NCI-H2081 treated with DMSO at 0.1 percent for 48 hours (cell line): ENCODE measurements around the gene APBB3.

Experiments
- DNase-seq: peaks from one replicate; lab custom pipeline; 2025; lab: John Stamatoyannopoulos, UW

Gene APBB3

DNA sequence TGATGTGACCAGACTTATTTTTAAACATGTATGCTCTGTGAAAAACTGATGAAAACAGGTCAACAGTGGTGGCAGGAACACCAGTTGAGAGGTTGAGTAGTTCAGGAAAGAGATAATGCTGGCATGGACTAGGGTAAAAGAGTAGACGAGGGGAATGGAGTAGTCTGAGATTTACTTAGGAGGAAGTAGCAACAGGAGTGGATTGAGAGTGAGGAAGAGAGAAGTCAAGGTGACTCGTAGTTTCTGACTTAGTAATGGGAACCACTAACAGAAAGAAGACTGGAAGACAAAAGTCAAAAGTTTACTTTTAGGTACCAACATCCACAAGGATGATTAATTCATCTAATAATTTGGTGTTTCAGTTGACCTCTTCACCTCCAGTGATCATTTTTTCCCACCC is 10.7 kb downstream of the APBB3 start:
- DNase-seq, result no peak

DNA sequence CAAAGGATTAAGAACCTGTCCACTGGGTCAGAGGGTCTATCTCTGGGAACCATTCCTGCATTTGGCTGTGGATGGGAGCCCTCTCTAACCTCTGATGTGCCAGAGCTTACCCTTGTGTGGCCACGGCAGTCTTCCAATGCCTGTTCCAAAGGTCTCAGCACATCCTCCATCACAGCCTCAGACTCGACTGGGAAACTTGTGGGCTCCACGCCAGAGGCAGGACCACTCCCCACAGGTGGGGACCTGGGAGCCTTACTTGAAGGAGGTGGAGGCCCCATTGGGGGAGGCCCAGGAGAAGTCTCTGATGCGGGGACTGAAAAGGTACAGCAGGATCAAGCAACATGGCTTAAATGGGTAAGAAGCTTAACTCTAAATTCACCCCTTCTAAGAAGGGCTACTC is 12.5 kb downstream of the APBB3 start:
- DNase-seq, result no peak

DNA sequence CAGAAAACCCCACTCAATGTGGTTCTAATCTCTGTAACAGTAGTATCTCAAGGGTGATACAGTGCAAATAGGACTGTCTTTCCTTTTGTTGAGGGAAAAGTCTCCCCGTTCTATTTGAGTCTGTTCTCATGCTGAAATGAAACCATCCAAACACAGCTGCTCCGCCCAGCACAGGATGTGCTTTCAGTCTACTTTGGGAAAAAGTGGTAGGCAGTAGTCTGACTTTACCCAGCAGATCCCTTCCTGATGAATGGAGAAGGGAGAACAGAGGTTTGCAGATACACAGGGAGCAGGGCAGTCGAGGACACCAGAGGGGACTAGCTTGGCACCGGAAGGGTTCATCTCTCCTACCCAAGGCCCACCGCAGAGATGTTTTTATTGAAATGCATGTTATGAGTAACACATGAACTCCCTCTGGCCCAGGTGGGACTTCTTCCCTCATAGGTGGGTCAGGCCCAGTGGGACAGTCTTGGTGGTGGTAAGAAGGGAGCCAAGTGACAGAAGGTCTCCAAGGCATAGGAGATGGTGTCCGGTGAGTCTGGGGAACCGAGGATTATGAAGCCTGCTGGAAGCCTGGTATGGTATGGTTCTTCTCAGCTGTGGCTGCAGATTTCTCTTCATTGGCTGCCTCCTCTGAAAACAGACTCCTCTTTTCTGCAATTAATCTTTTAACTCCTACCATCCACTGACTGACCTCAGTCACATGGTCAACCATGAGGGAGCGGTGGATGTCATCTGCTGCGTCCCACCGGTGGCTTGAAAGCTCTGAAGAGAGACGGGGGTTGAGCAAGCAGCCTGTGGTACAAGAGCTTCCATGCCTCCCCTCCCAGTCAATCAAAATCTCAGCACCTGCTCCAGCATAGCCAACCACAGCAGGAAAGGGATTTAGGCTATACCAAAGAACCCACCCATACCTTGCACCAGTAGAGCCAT is 14.0 kb downstream of the APBB3 start:
- DNase-seq, result no peak

DNA sequence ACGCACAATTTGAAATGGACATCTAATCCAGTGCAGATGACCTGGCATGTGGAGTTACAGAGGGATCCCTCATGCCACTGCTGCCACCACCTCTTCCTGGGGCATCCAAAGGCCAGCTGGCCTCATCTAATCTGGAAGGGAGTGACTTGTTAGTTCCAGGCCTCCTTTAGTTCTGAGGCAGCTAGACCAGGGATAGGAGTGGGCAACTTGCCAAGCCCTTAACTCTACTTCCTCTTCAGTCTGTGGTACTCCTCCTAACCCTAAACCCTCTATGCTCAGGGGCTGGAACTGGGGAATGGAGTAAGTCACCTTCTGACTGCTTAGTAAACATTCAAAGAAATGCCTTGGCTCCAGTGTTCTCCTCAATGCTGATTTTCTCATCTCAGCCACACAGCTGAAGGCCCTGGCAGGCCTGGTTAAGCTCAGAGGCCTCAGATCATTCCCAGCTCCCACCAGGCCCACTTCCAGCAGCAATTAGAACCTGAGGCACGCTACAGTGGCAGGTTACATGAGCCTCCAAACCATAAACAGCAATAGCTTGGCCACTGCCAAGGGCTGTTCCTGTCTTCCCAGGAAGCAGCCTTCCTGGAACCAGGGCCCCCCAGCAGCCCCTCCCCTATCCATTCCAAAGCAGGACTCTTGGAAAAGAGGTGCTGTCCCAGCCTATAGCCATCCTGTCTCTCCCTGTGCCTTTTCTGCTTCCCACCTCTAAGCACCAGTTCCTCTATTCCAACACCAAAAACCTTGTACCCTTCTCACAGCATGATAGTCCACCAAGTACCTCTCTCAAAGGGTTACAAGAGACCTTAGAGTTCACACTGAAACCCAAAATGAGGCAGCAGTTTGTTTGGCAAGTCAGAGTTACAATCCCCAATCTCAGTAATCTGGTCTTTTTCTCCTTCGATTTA is 14.9 kb downstream of the APBB3 start:
- no peak for DNase-seq

DNA sequence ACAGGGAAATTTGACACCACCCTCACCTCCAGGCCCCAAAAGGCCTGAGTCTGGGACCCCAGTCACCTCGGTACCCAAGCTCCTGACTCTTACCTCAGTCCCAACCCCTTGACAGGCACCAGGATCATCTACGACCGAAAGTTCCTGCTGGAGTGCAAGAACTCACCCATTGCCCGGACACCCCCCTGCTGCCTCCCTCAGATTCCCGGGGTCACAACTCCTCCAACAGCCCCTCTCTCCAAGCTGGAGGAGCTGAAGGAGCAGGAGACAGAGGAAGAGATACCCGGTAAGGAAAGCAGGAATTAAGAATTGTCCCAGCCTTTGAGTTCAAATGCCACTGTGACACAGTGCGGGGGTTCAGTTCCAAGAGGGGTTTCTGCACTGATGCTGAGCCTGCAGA is 15.6 kb downstream of the APBB3 start:
- DNase-seq, result no peak

DNA sequence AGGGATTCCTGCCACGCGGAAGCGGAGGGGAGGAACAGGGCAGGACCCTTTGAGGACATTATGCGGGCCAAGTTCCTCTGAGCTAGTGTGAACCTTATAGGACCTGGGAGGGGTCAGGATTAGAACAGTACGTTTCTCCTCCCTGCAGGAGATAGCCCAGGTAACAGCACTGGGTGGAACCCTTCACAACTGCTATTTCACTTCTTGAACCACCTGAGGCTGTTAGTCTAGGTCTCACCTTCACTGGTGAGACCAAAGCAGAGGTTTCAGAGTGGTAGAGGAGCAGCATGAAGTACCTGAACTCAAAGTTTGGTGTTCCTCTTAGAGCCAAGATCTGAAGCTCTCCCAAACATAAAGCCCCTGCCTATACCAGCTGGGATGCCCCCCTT is 16.1 kb downstream of the APBB3 start:
- DNase-seq, result no peak

DNA sequence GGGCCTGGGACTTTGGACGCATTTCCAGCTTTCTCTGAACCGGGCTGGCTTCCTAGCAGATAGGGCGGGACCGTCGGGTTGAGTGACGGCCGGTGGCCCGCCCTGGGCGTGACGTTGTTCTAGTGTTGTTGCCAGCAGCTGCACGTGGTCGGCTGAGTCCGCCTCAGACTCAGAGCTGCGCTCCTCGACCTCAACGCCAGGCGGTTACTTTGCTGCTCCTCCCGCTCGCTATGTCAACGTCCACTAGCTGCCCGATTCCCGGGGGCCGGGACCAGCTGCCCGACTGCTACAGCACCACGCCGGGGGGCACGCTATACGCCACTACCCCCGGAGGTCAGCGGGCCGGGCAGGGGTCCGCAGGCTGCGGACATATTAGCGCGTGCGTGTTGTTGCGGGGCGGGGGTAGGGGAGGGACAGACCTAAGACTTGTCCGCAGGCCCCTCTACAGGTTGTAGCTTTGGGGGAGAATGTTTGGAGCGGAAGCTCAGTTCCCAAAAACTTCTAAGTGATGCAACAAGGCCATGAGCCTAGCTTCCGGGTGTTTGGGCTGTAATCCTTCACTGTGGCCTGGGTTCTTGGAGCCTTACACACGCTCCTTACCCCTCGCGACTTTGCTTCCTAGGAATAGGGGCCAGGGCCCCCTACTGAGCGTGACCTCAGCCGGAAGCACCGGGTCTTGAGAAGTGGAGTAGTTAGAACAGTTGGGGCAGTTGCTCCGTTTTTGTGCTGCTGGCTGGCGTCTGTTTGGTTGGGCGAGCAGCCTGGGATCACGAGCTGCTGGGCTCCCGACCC is 16.7 kb downstream of the APBB3 start, which contains the start of gene EIF4EBP3:
Gene EIF4EBP3, plus strand, starts transcription at position 155 of the 792 bp plus-strand sequence. Its CDS starts 76 bp downstream, at position 231.
- peak; percentile 11 for DNase-seq

DNA sequence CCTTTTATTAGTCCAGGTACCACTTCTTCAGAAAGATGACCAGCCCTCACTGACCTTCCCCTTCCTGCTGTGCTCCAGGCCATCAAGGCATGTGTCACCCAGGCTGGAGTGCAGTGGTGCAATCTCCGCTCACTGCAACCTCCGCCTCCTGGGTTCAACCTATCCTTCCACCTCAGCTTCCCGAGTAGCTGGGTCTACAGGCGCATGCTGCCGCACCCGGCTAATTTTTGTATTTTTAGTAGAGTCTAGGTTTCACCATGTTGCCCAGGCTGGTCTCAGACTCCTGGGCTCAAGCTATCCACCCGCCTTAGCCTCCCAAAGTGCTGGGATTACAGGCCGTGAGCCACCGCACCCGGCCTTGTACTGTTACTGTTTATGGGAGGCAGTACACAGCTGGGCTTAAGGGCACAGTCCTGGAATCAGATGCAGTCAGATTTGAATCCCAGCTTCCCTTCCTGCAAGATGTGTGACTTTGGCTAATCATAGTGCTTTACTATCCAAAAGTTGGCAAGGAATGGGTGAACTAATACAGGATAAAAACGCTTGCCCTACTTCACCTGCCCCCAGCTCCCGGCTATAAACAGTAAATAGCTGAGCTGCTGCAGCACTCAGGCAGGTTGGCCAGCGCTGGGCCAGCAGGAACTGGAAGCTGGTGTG is 17.4 kb downstream of the APBB3 start:
- no peak for DNase-seq

DNA sequence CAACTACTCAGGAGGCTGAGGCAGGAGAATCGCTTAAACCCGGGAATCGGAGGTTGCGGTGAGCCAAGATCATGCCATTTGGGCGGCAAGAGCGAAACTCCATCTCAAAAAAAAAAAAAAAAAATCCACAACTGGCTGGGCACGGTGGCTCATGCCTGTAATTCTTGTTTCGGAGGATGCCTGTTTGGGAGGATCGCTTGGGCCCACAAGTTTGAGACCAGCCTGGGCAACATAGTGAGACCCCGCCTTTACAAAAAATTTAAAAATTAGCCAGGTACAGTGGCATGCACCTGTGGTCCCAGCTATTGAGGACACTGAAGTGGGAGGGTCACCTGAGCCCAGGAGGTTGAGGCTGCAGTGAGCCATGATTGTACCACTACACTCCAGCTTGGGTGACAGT is 18.8 kb downstream of the APBB3 start:
- no peak for DNase-seq

DNA sequence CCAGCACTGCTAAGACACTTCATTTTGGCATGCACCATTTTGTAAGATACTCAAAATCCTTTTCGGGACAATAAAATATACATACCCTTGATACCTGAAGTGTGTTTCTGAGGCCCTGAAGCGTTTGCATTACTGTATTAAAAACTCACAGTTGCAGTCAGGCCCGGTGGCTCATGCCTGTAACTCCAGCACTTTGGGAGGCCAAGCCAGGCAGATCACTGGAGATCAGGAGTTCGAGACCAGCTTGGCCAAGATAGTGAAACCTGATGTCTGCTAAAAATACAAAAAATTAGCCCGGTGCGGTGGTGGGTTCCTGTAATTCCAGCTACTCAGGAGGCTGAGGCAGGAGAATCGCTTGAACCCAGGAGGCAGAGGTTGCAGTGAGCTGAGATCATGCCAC is 19.4 kb downstream of the APBB3 start:
- no peak for DNase-seq

DNA sequence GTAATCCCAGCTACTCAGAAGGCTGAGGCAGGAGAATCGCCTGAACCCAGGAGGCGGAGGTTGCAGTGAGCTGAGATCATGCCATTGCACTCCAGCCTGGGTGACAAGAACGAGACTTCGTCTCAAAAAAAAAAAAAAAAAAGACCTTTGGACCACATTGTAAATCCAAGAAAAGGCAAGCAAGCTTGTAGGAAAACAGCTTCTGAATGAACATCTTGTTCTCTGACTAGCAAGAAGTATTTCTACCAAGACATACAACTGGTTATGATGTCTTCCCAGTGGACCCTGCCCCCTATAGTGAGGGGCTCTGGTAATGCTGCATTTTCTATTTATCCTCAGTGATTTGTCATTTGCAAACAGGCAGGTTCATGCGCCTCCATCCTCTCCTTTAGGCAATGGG is 21.4 kb downstream of the APBB3 start:
- no peak for DNase-seq

DNA sequence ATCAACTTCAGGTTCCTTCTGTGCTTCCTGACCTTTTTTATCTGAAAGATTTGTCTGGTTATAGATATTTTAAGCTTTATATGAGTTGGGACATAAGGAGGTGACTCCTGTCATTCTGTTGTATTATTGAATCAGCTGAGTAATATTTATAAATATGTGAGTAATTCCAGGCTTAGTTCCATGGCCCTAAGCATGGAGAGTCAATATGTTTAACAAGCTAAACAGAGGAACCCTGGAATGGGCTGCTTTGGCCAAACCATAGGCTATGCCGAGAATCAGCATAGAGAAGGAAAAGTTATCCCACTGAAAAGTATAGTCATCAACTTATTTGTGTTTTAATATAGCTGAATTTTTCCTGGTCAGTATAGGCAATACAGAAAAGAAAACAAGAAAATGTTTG is 24.2 kb downstream of the APBB3 start:
- DNase-seq, result no peak

DNA sequence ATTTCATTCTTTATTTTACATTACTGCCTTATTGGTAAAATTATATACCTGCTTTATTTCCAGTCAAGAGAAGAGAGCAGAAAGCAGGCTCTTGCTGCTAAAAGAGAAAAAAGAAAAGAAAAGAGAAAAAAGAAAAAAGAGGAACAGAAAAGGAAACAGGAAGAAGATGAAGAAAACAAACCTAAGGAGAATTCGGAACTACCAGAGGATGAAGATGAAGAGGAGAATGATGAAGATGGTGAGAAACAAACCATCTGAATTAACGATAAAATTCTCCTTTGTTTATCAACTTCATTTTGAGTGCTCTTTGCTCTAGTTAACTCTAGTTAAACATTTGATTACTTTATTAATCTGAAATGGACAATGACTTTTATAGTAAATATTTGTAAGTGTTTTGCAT is 40.4 kb downstream of the APBB3 start:
- DNase-seq, result no peak

DNA sequence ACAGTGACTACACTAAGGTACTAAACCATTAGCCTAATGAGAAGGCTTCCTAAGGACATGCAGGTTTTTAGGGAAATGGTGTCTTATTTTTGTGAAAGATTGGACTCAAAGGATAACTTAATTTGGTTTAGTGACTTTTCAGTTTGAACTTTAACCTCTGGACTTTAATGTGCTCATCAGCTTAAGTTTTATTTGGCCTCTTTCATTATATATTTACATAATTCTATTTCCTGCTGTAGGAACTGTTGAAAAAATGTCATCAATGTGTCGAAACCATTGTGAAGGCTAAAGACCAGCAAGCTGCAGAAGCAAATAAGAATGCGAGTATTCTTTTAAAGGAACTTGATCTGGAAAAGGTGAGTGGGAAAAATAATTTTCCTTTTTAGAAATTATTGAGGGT is 51.3 kb downstream of the APBB3 start:
- DNase-seq, result no peak

DNA sequence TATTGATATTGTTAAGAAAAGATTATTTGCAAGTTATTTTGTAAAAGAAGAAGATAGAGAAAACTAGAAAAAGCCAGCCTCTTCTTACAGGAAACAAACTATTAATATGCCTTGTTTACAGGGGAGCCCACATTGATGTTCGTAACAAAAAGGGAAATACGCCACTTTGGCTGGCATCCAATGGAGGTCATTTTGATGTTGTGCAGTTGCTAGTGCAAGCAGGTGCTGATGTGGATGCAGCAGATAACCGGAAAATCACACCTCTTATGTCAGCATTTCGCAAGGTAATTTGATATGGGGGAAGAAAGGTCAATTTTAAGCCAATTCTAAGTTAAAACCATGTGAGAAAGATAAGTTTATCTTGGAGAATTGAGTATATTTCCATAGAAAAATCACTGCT is 54.5 kb downstream of the APBB3 start:
- no peak for DNase-seq
